Parietal lobe (tissue), 2 donors: ENCODE data around the gene ADAM11. TPM values are rescaled to one million over a fixed set of nuclear protein-coding genes. Genes with fewer than 3 reads are reported as not detected.

Experiments
- small RNA-seq: library from RNA; depleted of rRNA; stranded (forward); fragments of <200 nt; gene quantifications from one replicate; pipeline ENCODE3, GENCODE V24; 2014; ENCODE audit warnings: low replicate concordance
- total RNA-seq: library from RNA; depleted of rRNA; stranded (reverse); fragments of >200 nt; gene quantifications from one replicate; pipeline ENCODE4 v1.2.3, GENCODE V29; 2014

The ADAM11 gene
- 23.2 TPM for total RNA-seq

DNA sequence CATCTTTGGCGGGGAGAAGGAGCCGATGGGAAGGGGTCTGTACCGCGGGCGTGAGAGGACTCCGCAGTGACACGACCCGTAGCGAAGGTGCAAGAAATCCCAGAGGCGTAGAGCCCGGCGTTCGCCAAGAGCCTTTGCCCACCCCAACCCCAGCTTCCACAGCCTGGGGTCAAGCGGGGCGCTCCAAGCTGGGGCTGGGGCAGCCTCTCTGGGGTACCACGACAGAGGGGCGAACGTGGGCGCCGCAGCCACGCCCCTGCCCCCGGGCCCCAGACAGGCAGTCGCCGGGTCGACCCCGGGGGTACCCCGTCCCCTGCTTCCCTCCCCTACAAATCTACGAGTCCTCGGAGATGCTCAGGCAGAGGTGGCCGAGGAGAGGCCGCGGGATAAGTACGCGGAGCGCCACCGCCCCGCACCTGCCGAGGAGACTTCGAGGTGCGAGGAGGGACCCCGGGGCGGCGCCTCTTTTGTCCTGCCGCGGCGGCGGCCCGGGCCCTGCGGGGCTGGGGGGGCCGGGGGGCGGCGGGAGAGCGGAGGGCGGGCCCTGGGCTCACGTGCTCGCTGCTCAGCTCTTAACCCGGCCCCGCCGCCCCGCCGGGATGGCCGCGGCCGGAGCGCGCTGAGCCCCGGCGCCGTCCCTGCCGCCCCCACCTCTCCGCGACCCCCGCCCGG is at the start of gene ADAM11:
TSS of gene ADAM11 (plus strand) at position 575 of the 672 bp plus-strand sequence. CDS start 212 bp downstream, outside the sequence.

GRCh38 chr17:44829523-44830358 is 71.0 kb downstream of the ADAM11 start, which contains the start of gene GJC1:
Gene GJC1, minus strand, starts transcription at chr17:44830287. Its CDS starts 24,470 bp downstream, at chr17:44805817.

Small RNA genes within 50 kb of the gene (small RNA-seq; reads per million reads assigned to genes)
- not detected for gene RN7SL819P

Other genes with a start within 250 kb of the ADAM11 start
- gene FZD2, start 201.5 kb upstream of the ADAM11 start, total RNA-seq = 7.2 TPM
- 0.31 TPM for gene MEIOC, start 102.5 kb upstream of the ADAM11 start, total RNA-seq
- gene CCDC43, start 69.2 kb upstream of the ADAM11 start, total RNA-seq = 38.2 TPM
- 7.5 TPM for gene DBF4B, start 50.3 kb upstream of the ADAM11 start, total RNA-seq
- 109 TPM for gene GJC1, start 71.3 kb downstream of the ADAM11 start, total RNA-seq
- 1.3 TPM for gene HIGD1B, start 88.9 kb downstream of the ADAM11 start, total RNA-seq
- 128 TPM for gene EFTUD2, start 140.5 kb downstream of the ADAM11 start, total RNA-seq
- gene GFAP, start 156.5 kb downstream of the ADAM11 start, total RNA-seq = 365 TPM
- 2.2 TPM for gene KIF18B, start 188.8 kb downstream of the ADAM11 start, total RNA-seq
- gene C1QL1, start 209.3 kb downstream of the ADAM11 start, total RNA-seq = 2.2 TPM